CD4-positive, alpha-beta T cell treated with Interleukin-17A for 4 hours (primary cell): Measurements from ENCODE around the gene PDE3A.
"Not testable (repeated sequence)": the region's sequence is repeated elsewhere in the genome, so short reads cannot be mapped to it uniquely, and the experiment has no call there.

Source experiments
- DNase-seq: peaks from one replicate; pipeline ENCODE4 v3.0.0-alpha.2; 2020; ENCODE audit warnings: mixed read lengths

The PDE3A gene

DNA sequence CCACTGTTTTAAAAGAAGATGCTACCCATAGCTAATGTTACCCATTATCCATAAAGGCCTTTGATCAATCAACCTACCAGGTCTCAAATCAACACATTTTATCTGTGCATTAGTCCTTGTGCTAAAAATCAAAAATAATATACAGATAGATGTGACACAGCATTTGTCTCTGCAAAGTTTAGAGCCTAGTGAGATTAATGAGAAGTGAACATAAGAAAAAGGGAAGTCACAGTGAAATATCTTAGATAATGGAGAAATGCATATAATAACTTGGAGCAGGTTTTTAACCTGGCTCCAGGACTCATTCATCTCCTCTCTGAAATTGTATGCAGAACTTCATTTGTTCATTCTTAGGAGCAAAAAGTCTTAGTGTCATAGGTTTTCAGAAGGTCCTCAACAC is 7.2 kb downstream of the PDE3A start:
- DNase-seq, result no peak

DNA sequence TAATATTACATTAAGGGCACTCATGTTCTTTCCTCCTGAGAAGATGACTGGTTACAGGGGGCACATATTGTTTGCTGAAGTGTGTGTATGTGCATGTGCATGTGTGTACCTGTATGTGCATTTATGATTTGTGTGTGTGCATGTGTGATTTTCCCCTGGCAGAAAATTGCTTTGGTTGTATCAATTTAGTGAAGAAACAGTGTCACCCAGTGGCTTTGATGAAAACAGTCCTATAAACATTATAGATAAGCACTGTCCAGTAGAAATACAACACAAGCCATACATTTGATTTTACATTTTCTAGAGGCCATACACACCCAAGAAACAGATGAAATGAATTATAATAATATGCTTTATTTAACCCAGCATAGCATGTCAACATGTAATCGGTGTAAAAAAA is 8.6 kb downstream of the PDE3A start:
- DNase-seq, result no peak

DNA sequence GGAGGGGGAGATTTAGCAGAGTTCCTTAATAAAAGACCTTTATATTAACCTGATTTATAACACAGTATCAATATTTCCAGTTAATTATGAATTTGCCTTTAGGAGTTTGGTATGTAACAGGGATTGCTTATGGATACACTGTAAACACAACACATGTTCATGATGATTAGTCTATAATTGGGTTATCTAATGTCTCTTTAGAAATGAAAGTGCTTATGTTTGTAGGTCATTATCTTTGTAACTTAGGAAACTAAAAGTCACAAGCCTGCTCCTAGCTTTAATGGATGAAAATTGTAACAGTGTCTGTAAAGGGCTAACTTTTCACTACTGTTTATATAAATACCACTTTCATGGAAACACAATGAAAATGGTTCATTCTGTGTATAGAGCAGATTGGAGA is 9.4 kb downstream of the PDE3A start:
- no peak for DNase-seq

DNA sequence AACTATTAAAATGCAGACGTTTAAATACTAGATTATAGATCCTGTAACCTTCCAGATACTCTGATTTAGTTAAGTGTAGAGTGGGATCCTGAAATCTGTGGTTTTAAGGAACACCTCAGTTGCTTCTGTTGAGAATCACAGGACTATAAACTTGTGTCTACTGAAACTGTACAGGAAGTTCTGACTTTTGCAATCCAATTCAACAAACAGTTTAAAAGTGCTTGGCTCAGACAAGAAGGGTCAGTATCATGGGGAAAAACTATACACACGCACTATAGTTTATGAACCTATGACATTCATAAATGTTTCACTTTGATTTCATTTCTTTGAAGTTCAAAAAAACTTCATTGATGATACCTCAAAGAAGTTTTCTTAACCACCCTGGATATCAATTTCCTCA is 13.8 kb downstream of the PDE3A start:
- no peak for DNase-seq

DNA sequence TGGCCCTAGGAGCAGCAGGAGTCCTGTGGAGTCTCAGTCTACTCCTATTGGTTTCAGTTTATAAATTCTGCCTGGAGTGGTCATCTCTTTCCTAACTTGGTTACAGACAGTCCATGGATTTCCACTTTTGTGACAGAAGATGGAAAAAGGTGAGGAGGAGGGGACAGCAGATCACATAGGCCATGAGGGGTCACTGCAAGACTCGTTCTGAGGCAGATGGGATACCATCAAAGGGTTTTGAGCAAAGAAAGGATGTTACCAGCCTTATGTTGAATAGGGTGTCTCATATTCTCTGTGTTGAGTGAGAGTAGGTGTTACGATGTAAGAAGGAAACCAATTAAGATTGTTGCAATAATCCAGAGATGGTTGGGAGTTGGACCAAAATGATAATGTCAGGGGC is 15.3 kb downstream of the PDE3A start:
- no peak for DNase-seq

DNA sequence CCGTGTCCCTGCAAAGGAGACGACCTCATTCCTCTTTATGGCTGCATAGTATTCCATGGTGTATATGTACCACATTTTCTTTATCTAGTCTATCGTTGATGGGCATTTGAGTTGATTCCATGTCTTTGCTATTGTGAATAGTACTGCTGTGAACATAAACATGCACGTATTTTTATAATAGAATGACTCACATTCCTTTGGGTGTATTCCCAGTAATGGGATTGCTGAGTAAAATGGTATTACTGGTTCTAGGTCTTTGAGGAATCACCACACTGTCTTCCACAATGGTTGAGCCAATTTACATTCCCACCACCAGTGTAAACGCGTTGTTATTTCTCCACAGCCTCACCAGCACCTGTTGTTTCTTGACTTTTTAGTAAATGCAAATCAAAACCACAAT is 16.5 kb downstream of the PDE3A start:
- DNase-seq, result not testable (repeated sequence)

DNA sequence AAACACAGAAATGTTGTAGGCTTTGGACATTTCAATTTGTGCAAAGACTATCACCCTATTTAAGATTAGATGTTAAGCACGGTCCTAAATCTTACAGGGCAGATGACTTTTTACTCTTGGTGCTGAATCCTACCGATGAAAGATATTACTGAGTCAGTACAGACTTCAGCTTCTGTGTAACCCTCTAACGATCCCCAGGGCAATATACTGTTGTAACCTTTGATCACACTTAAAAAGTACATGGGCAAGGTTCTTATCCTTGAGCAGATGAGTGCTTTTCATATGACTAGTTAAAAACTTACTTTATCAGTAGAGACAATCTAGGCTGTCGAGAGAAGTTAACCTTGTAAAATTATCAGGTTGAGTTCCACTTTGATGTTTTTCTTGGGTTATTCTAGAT is 22.5 kb downstream of the PDE3A start:
- DNase-seq, result no peak

DNA sequence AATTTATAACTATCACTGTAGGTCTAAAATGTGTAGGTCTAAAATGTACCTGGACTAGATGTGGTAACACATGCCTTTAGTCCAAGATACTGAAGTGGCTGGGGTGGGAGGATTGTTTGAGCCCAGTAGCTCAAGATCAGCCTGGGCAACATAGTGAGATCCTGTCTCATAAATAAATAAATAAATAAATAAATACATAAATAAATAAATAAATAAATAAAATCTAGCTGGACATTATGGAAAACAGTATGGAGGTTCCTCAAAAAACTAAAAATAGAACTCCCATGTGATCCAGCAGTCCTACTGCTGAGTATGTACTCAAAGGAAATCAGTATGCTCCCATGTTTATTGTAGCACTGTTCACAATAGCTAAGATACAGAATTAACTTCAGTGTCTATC is 24.0 kb downstream of the PDE3A start:
- no peak for DNase-seq

DNA sequence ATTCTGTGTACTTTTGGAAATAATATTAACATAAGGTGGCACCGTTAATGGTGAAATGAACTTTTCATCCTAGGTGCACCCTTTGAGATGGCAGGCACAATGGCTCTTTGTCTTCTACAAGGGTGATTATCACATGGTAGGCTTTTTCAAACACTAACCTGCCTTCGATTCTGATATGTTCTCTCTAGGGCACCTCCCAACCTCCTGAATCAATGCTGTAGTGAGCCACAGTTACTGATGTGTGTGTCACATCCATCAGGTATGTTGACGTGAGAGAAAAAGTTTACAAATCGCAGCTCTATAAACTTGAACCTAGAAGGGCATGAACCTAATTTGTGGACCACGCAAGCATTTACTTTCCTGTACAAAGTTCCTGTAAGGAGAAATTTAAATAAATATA is 25.4 kb downstream of the PDE3A start:
- no peak for DNase-seq

DNA sequence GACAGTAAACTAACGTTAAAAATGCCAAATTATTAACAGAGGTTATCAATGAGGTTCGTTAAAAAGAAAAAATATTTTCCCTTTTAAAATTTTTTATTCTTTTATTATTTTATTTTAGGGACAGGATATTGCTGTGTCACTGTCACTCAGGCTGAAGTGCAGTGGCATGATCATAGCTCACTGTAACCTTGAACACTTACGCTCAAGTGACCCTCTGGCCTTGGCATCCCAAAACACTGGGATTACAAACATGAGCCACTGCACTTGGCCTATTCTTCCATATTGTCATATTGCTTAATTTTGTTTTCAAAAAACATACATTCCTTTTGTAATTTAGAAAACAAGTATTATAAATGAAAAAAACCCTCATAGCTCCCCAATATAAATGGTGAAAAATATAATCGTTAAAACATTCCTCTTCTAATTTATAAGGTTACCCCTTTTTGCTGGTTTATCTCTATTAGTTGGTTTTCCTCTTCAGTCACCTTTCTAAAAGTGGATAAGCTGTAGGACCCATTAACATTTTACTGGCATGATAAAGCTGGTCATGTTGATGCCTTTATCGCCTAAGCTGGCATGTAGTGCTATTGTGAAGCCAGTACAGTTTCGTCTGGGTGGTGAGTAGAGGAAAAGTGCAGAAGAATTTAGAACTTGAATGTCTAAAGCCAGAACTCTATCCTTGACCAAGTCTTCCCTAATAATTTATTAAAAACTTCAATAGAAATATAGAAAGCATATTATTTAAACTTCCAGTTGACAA is 27.6 kb downstream of the PDE3A start:
- no peak for DNase-seq

DNA sequence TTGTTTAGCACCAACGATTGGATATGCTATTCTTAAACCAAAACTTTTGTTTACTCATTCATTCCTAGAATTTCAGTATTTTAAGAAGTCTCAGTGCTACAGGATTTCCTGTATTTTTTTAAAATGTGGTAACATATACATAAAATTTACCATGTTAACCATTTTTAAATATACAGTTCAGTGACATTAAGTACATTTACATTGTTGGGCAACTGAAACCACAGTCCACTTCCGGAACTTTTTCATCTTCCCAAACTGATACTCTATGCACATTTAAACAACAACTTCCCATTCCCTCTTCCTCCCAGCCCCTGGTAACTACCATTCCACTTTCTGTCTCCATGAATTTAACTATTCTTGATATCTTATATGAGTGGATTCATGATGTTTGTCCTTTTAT is 30.3 kb downstream of the PDE3A start:
- DNase-seq, result no peak

DNA sequence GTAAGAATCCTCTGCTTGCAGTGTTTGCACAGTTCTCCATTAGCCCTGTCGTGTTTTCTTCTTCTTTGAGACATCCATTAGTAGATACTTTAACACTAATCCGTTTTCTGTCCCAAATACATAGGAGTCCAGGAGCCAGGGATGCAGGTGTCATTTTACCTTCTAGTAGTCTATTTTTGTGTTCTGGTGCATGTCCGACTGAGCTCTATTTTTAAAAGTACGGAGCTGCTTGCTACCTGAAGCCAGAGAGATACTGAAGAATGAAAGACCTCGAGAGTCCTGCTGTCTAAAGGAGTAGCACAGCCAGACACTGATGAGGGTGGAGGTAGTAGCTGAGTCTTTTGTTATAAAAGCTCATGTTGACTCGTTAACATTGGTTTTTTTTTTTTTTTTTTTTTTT is 31.7 kb downstream of the PDE3A start:
- no peak for DNase-seq

DNA sequence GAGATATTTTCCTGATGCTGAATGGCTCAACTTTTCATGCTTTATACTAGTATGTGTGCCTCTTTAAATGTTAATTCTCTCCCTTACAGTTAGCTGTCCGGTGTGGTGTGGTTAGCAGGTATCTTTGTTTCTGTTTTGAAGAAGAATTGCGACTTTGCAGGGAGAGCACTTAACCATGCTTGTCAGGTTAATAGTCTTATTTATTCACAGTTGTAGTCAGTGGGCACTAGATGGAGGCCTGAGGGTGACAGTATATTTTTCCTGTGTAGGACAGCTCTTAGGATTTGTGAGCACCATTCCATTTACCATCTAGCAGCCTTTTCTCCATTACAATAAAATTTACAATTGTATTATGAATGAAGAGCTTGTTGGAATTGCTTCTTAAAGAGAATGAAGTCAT is 34.9 kb downstream of the PDE3A start:
- no peak for DNase-seq

DNA sequence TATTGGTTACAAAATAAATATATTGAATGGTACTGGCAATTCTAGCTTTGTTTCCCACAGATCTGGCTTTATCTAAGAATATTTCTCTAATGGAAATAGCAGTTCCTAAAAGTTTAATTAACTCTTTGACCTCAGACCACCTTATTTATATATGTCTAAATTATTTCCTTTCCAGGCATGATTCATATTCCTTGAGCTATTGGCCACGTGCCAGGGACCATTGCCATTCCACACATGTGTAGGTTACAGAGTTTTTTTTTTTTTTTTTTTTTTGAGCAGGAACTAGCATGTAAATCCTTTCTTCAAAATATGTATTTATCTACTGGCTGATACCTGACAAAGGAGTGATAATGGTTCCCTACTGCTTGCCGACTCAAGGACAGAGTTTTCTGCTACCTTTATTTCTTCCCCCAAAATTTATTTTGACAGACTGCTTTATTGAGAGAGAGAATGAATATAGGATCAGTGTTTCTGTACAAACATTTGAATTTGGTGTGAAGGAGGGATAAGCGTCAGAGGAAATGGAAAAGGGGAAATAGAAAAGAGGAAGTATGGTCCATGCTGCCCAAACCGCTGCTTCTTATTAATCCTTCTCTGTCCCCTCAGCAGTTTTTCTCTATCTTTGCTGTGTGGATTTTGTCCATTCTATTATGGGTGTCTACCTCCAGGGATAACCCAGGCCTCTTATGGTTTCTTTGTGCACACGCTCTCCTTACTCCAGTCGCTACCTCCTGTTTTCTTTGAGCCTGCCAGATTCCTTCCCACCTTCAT is 36.4 kb downstream of the PDE3A start:
- no peak for DNase-seq

DNA sequence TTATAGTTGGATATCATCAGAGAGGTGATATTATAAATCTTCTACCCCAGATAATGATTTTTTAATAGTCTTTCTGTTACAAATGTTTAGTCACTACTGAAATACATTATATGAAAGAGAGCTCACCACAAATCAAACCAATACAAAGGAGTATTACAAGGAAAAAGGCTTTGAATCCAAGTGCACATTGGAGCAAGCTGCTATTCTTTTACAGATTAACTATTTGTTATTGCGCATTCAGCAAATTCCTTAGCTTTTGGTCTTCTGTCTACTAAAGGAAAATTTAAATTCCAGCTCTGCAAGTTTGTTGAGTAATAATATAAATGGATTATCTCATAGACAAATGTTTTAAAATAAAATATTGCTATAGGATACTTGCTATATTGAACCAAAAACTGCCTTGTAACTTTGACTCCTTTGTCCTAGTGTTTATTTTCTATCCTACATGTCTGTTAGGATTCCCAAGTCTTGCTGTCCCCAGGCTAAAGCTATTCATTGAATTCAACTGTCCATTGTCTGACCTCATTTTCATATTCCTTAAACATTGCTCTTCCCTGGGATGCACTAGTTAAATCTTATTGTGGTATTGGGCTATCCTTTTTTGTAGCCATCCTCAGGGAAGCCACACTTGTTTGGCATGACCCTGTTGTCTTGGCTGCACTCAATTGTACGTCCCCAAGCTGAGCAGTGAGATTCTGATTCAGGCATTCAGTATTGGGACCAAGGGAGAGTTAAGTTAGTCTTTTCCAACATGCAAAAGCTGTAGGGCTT is 41.5 kb downstream of the PDE3A start:
- no peak for DNase-seq

DNA sequence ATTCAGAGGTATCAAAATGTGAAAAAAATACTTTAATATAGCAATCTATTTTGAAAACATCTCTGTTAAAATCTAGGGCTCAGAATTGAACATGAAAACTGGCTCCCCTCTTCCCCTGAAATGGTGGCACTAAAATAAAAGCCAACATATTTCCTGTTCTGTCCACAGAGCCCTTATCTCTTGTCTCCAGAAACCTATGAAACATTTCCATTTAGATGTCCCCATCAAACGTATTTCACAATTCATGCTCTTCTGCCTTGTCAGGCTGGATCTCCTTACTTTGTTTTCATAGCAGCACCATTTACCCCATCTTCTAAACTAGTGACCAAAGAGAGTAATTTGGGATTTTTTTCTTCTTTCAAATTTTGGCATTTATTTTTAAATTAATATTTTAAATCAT is 42.4 kb downstream of the PDE3A start:
- no peak for DNase-seq

DNA sequence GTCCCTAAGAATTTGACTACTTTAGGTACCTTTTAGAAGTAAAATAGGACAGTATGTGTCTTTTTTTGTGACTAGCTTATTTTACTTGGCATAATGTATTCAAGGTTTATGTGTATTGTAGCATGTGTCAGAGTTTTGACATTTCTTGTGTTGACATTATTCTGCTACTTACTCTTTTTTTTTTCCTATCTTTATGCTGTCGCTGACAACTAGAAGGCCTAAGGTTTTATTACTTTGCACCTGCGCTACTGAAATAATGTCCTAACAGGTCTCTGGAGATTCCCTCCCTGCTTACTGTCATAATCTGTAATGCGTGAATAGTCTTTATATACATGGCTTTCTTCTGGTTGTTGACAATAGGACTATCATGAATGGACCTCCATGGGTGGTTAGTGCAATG is 43.0 kb downstream of the PDE3A start:
- no peak for DNase-seq

DNA sequence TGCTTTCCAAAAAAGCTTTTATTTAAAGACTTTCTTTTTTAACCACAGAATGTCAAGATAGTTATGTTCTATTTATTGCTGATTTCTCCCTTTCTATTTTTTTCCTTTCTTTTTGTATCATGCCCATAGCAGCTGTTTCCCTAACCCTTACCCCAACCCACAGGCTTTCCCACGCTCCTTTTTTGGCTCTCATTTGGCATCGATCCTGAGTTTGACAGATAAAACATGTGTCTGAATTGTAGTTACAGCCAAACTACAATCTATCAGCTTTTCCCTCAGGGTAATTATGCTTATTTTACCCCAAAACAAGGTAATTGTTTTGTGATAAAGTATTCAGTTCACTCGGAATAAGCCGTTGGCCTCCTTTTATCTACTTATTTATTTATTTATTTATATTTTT is 46.7 kb downstream of the PDE3A start:
- DNase-seq, result no peak

DNA sequence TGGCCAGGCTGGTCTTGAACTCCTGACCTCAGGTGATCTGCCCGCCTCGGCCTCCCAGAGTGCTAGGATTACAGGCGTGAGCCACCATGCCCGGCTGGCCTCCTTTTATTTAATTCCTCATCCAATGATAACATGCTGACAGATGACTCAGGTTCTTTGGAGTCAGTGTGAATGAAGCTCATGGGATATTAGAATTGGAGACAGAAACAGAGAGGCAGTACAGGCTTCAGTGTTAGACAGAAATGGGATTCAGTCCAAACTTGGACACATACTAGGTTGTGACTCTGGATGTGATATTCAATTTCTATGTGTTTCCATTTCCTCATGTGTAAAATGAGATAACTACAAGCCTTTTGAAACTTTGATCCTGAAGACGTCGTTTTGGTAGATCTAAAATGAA is 47.3 kb downstream of the PDE3A start:
- no peak for DNase-seq

DNA sequence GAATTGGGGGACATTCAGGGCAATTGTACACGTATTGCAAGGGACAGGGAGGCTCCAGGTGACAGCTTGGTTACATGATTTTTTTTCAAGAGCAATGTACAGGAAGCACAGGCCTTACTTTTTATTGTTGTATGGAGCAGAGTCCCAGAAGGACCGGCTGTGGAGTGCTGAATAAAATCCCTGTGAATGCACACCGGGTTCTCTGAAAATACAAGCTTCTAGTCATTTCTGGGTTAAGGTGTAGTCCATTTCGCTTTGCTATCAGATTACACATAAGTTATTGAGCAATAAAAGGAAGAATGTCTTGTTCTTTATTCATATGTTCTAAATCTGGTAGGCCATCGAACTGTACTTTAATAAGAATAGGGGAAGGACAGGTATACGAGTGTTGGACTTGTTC is 52.2 kb downstream of the PDE3A start:
- DNase-seq, result no peak

DNA sequence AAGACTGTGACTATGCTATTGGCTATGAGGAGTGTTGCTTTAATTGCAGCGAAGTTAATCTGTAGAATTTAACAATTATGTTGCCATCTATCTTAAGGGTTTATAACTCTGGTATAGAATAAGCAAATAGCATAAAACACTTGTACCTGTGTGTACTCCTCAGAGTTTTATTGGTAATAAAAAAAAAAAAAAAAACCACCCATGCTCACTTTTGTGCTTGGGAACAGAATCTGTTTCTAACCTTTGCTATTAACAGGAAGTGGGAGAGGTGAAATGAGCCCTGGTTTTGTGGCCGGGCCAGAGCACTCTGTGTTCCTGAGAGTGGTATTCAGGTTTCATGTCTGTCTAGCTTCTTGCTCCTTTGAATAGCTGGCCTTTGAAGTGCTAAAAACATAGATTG is 53.1 kb downstream of the PDE3A start:
- no peak for DNase-seq

DNA sequence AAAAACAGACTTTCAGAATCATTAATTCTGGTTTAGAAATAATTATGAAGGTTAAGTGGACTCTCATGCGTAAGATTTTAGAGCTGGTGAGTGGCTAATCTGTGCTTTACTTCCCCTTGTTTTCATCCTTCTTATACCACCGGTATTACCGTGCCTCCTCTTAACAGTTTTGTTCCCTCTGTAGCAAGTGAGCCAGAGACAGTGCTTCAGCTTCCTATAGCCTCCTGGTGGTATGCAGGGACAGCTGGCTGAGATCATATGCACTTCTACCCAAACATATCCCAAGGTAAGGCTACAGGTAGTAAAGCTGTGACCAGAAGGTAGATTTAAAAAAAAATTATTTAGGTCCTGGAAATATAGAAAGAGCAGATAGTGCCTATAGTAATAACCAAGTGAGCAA is 55.2 kb downstream of the PDE3A start:
- DNase-seq, result no peak

DNA sequence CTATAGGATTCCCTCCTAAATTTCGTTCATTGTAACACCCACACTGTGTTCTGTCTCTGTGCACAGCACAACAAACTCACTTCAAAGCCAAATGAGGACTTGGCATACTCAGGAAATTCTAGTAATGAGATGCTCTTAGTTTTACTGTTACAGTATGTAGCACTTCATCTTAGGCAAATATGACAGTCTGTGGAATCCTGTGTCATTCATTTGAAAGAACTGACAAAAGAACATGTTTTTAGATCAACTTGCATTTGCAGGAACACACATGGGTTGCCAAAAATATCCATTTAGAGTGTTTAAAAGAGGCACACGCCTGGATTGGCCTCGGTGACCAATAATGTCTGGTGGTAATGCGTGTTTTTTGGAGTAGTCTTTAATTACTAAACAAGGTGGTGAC is 56.5 kb downstream of the PDE3A start:
- no peak for DNase-seq

DNA sequence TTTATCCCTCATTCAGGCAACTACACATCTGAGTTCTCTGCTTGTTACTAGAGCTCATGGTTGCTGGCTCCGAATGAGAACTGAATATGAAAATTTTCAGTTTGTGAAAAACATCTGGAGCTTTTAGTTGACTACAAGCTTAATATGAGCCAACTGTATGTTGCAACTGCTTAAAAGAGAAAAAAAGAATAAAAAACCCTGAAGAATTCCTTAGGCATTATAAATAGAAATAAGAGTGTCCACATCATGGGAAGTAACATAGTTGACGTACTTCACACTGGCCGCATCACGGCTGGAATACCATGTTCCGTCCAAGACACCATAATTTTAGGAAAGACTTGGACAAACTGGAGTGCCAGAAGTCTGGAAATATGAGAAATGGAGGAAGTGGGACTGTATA is 57.9 kb downstream of the PDE3A start:
- no peak for DNase-seq
